ENCODE results near the gene TTLL13. TPM values are rescaled to one million over a fixed set of nuclear protein-coding genes. Genes with fewer than 3 reads are reported as not detected.

TTLL13 gene
- total and polyA plus RNA-seq, 9 of the 15 experiments (the other 6 are each of a cell fraction or from before 2014, with no cell fraction given): 0.05 to 0.24 (median 0.11) TPM; not detected in 1

GRCh38 chr15:90241343-90242192, 7.8 kb upstream of the TTLL13 start (continued):
- TF ChIP-seq NCOA4 (IDR thresholded peaks at IDR 0.05; ENCODE audit: partially characterized antibody): no peak
- TF ChIP-seq CBFA2T2 (conservative IDR thresholded peaks at IDR 0.05): peak; percentile 27; the same call in 1 of the 2 replicates
- no peak for TF ChIP-seq COPS2 (conservative IDR thresholded peaks at IDR 0.05)
- no peak for TF ChIP-seq ZFP1 (CRISPR knock-in tag; IDR thresholded peaks at IDR 0.05)
- peak; percentile 74 for TF ChIP-seq CBFA2T3 (IDR thresholded peaks at IDR 0.05)
- no peak for TF ChIP-seq KAT2B (IDR thresholded peaks at IDR 0.05; ENCODE audit: low read depth, low read length)
- TF ChIP-seq TBL1XR1 (IDR thresholded peaks at IDR 0.05; ENCODE audit: low read length in 2 of 2): peak in 1 of 2 experiments; percentile 59; a peak in 1 of 4 replicates
- TF ChIP-seq, protein P1, sequence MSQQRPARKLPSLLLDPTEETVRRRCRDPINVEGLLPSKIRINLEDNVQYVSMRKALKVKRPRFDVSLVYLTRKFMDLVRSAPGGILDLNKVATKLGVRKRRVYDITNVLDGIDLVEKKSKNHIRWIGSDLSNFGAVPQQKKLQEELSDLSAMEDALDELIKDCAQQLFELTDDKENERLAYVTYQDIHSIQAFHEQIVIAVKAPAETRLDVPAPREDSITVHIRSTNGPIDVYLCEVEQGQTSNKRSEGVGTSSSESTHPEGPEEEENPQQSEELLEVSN (IDR thresholded peaks at IDR 0.05; ENCODE audit: borderline replicate concordance in 1 of 2, extremely low read depth in 1 of 2, insufficient read depth in 1 of 2, insufficient read length in 1 of 2, low read depth in 1 of 2, low read length in 1 of 2, poor library complexity in 1 of 2, severe bottlenecking in 1 of 2): peak in 1 of 2 experiments; percentile 53
- no peak for TF ChIP-seq PPARD (CRISPR knock-in tag; IDR thresholded peaks at IDR 0.05)
- TF ChIP-seq MIER1 (IDR thresholded peaks at IDR 0.05; ENCODE audit: low read depth): no peak
- no peak for TF ChIP-seq IFI16 (CRISPR knock-in tag; IDR thresholded peaks at IDR 0.05)
- TF ChIP-seq HSF4 (CRISPR knock-in tag; IDR thresholded peaks at IDR 0.05; ENCODE audit: borderline replicate concordance): no peak
- no peak for TF ChIP-seq SRF (CRISPR knock-in tag; IDR thresholded peaks at IDR 0.05)
- no peak for TF ChIP-seq NFYB (IDR thresholded peaks at IDR 0.05; ENCODE audit: extremely low read depth, insufficient read length)
- TF ChIP-seq MLLT1 (IDR thresholded peaks at IDR 0.05): no peak
- no peak for TF ChIP-seq WHSC1 (IDR thresholded peaks at IDR 0.05; ENCODE audit: low read length)
- no peak for TF ChIP-seq AFF4 (CRISPR knock-in tag; IDR thresholded peaks at IDR 0.05)
- no peak for TF ChIP-seq RNF219 (CRISPR knock-in tag; IDR thresholded peaks at IDR 0.05)

Data from K562 (cell line).